ENCODE measurements around the gene ZNF76.

DNA sequence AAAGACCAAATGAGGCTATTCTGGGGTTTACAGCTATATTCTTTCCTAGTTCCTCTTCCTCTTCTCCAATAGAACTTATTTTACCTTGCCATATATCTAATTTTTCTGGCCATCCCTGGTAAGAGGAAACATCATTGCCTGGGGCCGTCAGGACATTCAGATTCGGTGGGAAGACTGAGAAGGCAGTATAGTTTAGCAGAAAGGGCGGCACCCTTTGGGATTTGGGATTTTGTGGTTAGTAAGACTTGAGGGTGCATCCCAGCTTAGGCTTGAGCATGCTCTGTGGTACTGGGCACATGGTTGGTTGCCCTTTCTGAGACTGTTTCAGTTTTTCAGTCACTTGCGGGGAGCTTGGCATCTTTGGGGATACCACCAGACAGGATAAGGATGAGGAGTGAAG is 24.6 kb upstream of the ZNF76 start:
- TF ChIP-seq, protein P1, sequence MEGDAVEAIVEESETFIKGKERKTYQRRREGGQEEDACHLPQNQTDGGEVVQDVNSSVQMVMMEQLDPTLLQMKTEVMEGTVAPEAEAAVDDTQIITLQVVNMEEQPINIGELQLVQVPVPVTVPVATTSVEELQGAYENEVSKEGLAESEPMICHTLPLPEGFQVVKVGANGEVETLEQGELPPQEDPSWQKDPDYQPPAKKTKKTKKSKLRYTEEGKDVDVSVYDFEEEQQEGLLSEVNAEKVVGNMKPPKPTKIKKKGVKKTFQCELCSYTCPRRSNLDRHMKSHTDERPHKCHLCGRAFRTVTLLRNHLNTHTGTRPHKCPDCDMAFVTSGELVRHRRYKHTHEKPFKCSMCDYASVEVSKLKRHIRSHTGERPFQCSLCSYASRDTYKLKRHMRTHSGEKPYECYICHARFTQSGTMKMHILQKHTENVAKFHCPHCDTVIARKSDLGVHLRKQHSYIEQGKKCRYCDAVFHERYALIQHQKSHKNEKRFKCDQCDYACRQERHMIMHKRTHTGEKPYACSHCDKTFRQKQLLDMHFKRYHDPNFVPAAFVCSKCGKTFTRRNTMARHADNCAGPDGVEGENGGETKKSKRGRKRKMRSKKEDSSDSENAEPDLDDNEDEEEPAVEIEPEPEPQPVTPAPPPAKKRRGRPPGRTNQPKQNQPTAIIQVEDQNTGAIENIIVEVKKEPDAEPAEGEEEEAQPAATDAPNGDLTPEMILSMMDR (IDR thresholded peaks at IDR 0.05), result no peak
- TF ChIP-seq EZH2phosphoT487 (IDR thresholded peaks at IDR 0.05) (no peak), EZH2 (IDR thresholded peaks at IDR 0.05) (no peak)

Measured in neural progenitor cell (in vitro differentiated cells).